ENCODE results near the gene SLC26A6. TPM values are rescaled to one million over a fixed set of nuclear protein-coding genes. Genes with fewer than 3 reads are reported as not detected.

Gene SLC26A6
- total RNA-seq, 1 donor from 2014 or later: 35.9 TPM

- H3K27ac Mint-ChIP-seq: no peak overlapping the region
- H3K9me3 Mint-ChIP-seq (ENCODE audit: low read depth): no peaks in the 10 kb centered on the region
- TF ChIP-seq CTCF (IDR thresholded peaks at IDR 0.05; ENCODE audit: unreplicated experiment): no peak
- H3K4me3 Mint-ChIP-seq (ENCODE audit: low read depth): no peak overlapping the region
- peaks cover 4% of the 10 kb centered on the region for H3K4me1 Mint-ChIP-seq (ENCODE audit: low read depth)
- DNase-seq (ENCODE audit: low spot score, unreplicated experiment): no peak
- H3K36me3 Mint-ChIP-seq (ENCODE audit: insufficient read depth): peaks cover 2% of the 10 kb centered on the region
- H3K27me3 Mint-ChIP-seq: peaks cover 3% of the 10 kb centered on the region
Measured at GRCh38 chr3:48650723-48651122, 15.5 kb upstream of the SLC26A6 start.

- H3K4me1 Mint-ChIP-seq (ENCODE audit: low read depth): peaks cover 4% of the 10 kb centered on the region
- no peaks in the 10 kb centered on the region for H3K27me3 Mint-ChIP-seq
- H3K27ac Mint-ChIP-seq: no peak overlapping the region
- no peak for TF ChIP-seq CTCF (IDR thresholded peaks at IDR 0.05; ENCODE audit: unreplicated experiment)
- no peak overlapping the region for H3K4me3 Mint-ChIP-seq (ENCODE audit: low read depth)
- no peaks in the 10 kb centered on the region for H3K9me3 Mint-ChIP-seq (ENCODE audit: low read depth)
- peaks cover 2% of the 10 kb centered on the region for H3K36me3 Mint-ChIP-seq (ENCODE audit: insufficient read depth)
- DNase-seq (ENCODE audit: low spot score, unreplicated experiment): no peak
Measured at GRCh38 chr3:48648188-48648850, 13.1 kb upstream of the SLC26A6 start.

- Mint-ChIP-seq H3K4me1 (ENCODE audit: low read depth) (peaks cover 4% of the 10 kb centered on the region), H3K27ac (no peak overlapping the region), H3K4me3 (ENCODE audit: low read depth) (no peak overlapping the region), H3K36me3 (ENCODE audit: insufficient read depth) (peaks cover 2% of the 10 kb centered on the region), H3K9me3 (ENCODE audit: low read depth) (no peaks in the 10 kb centered on the region), H3K27me3 (no peaks in the 10 kb centered on the region)
- no peak for DNase-seq (ENCODE audit: low spot score, unreplicated experiment)
- no peak for TF ChIP-seq CTCF (IDR thresholded peaks at IDR 0.05; ENCODE audit: unreplicated experiment)
Measured at GRCh38 chr3:48647714-48648113, 12.5 kb upstream of the SLC26A6 start.

- DNase-seq (ENCODE audit: low spot score, unreplicated experiment): no peak
- H3K36me3 Mint-ChIP-seq (ENCODE audit: insufficient read depth): peaks cover 2% of the 10 kb centered on the region
- H3K4me1 Mint-ChIP-seq (ENCODE audit: low read depth): no peaks in the 10 kb centered on the region
- no peaks in the 10 kb centered on the region for H3K27me3 Mint-ChIP-seq
- H3K4me3 Mint-ChIP-seq (ENCODE audit: low read depth): no peak overlapping the region
- no peak overlapping the region for H3K27ac Mint-ChIP-seq
- H3K9me3 Mint-ChIP-seq (ENCODE audit: low read depth): no peaks in the 10 kb centered on the region
- TF ChIP-seq CTCF (IDR thresholded peaks at IDR 0.05; ENCODE audit: unreplicated experiment): no peak
Measured at GRCh38 chr3:48644898-48645760, 9.9 kb upstream of the SLC26A6 start.

- DNase-seq (ENCODE audit: low spot score, unreplicated experiment): no peak
- TF ChIP-seq CTCF (IDR thresholded peaks at IDR 0.05; ENCODE audit: unreplicated experiment): no peak
- no peaks in the 10 kb centered on the region for H3K4me1 Mint-ChIP-seq (ENCODE audit: low read depth)
- no peak overlapping the region for H3K27ac Mint-ChIP-seq
- H3K27me3 Mint-ChIP-seq: peaks cover 3% of the 10 kb centered on the region
- H3K4me3 Mint-ChIP-seq (ENCODE audit: low read depth): no peak overlapping the region
- no peaks in the 10 kb centered on the region for H3K9me3 Mint-ChIP-seq (ENCODE audit: low read depth)
- peaks cover 5% of the 10 kb centered on the region for H3K36me3 Mint-ChIP-seq (ENCODE audit: insufficient read depth)
Measured at GRCh38 chr3:48642605-48643004, 7.3 kb upstream of the SLC26A6 start.
